OCI-LY7 (cell line): Measurements from ENCODE around the gene MISP3. TPM values are rescaled to one million over a fixed set of nuclear protein-coding genes. Genes with fewer than 3 reads are reported as not detected.

Experiments
- BruUV-seq: library from RNA; stranded (reverse); fragments of 400-500 nt; replicated peaks from 2 replicates; lab custom pipeline; 2021; lab: Mats Ljungman, UMichigan
- CTCF ChIA-PET: fragments of 300-600 bp; sonication (Branson Sonifier 250); formaldehyde crosslinking; loops from one replicate; lab custom pipeline; 2022; ENCODE audit warnings: antibody characterized with exemption; ENCODE audit not compliant: unreplicated experiment; lab: Charles Lee
- POLR2A ChIA-PET: fragments of 300-600 bp; sonication (Branson Sonifier 250); formaldehyde crosslinking; loops from one replicate; lab custom pipeline; 2022; ENCODE audit warnings: antibody characterized with exemption; lab: Charles Lee
- DNase-seq: peaks from one replicate; pipeline ENCODE4 v3.0.0-alpha.2; 2015; ENCODE audit warnings: low spot score
- H2AFZ ChIP-seq: fragments of 200-600 bp; sonication (generic), shearing (Covaris generic); 2 replicates; pipeline ENCODE4 v1.6.1; 2014; ENCODE audit warnings: mild to moderate bottlenecking, antibody characterized with exemption, low read length, moderate library complexity
- H3K27ac ChIP-seq: fragments of 200-600 bp; sonication (generic); 2 replicates; pipeline ENCODE4 v1.5.1; 2014; ENCODE audit warnings: mixed run types, low read depth, mild to moderate bottlenecking, moderate library complexity, low read length, inconsistent platforms; ENCODE audit not compliant: poor library complexity, severe bottlenecking
- H3K36me3 ChIP-seq: fragments of 200-600 bp; sonication (generic); 2 replicates; pipeline ENCODE4 v1.6.1; 2014; ENCODE audit warnings: mild to moderate bottlenecking, antibody characterized with exemption, low read length, moderate library complexity, mixed read lengths; ENCODE audit not compliant: insufficient read depth
- H3K4me1 ChIP-seq: fragments of 200-600 bp; sonication (generic); 2 replicates; pipeline ENCODE4 v1.5.1; 2014; ENCODE audit warnings: mild to moderate bottlenecking, low read length; ENCODE audit not compliant: insufficient read depth, poor library complexity, severe bottlenecking
- H3K4me2 ChIP-seq: fragments of 200-600 bp; sonication (generic); 2 replicates; pipeline ENCODE4 v1.6.1; 2014; ENCODE audit warnings: mild to moderate bottlenecking, low read length
- H3K4me3 ChIP-seq: fragments of 200-600 bp; sonication (generic); 2 replicates; pipeline ENCODE4 v1.5.1; 2014; ENCODE audit warnings: mild to moderate bottlenecking, low read depth, low read length; ENCODE audit not compliant: poor library complexity, severe bottlenecking
- H3K79me2 ChIP-seq: fragments of 200-600 bp; sonication (generic); 2 replicates; pipeline ENCODE4 v1.6.1; 2016; ENCODE audit warnings: low read depth, mild to moderate bottlenecking, low read length, moderate library complexity, mixed read lengths; ENCODE audit not compliant: insufficient read depth
- H3K9me2 ChIP-seq: fragments of 200-600 bp; sonication (generic); 2 replicates; pipeline ENCODE4 v1.6.1; 2016; ENCODE audit warnings: mild to moderate bottlenecking, low read length, mixed read lengths; ENCODE audit not compliant: insufficient read depth
- H3K9me3 ChIP-seq: fragments of 200-600 bp; sonication (generic); 2 replicates; pipeline ENCODE4 v1.6.1; 2014; ENCODE audit warnings: mild to moderate bottlenecking, mixed run types, low read length, mixed read lengths
- H4K20me1 ChIP-seq: fragments of 200-600 bp; sonication (generic); 2 replicates; pipeline ENCODE4 v1.6.1; 2014; ENCODE audit warnings: mild to moderate bottlenecking, antibody characterized with exemption, low read length, moderate library complexity, mixed read lengths; ENCODE audit not compliant: insufficient read depth
- CTCF ChIP-seq: fragments of 200-600 bp; sonication (generic); conservative IDR thresholded peaks from 2 replicates; pipeline ENCODE4 v1.5.1; 2014; ENCODE audit warnings: mild to moderate bottlenecking, antibody characterized with exemption, low read length, moderate library complexity, mixed read lengths
- EZH2phosphoT487 ChIP-seq: fragments of 200-600 bp; sonication (generic); IDR thresholded peaks from 2 replicates; pipeline ENCODE4 v1.6.1; 2018; ENCODE audit warnings: low read depth, borderline replicate concordance, mild to moderate bottlenecking, mixed run types, antibody characterized with exemption, low read length, moderate library complexity, mixed read lengths
- intact Hi-C: fragments of 100-400 bp; cut with micrococcal nuclease; formaldehyde crosslinking; loops from one replicate; pipeline ENCODE4 v1.10.0; 2022; ENCODE audit not compliant: unreplicated experiment
- total RNA-seq, 2 experiments: library from RNA; depleted of rRNA in 1 of 2; stranded (reverse); fragments of >200 nt in 1 of 2; shearing (Covaris generic) in 1 of 2; gene quantifications; 2 replicates each; pipeline ENCODE4 v1.2.3, GENCODE V29; 2014 to 2022

Gene MISP3
- total RNA-seq, 2 experiments from 2014 or later = 3.3 to 3.9 TPM

- Histone ChIP-seq H3K36me3 (no peaks in the 10 kb centered on the region), H3K9me2 (no peaks in the 10 kb centered on the region), H3K4me3 (no peak overlapping the region), H4K20me1 (no peaks in the 10 kb centered on the region), H2AFZ (no peak overlapping the region), H3K79me2 (no peaks in the 10 kb centered on the region), H3K9me3 (no peaks in the 10 kb centered on the region), H3K4me2 (no peak overlapping the region), H3K27ac (no peak overlapping the region), H3K4me1 (peaks cover 6% of the 10 kb centered on the region)
- intact Hi-C loops = no loop called here
- DNase-seq = no peak
- ChIA-PET CTCF (interaction anchor here (1.2 kb wide), 1 partner anchor 17 kb away, joined by 3 read pairs; the partner anchor contains the start of gene MISP3), POLR2A (no interaction called here)
- no peak for TF ChIP-seq EZH2phosphoT487
- TF ChIP-seq CTCF = no peak
- no TSS peak for BruUV-seq
Observed at GRCh38 chr19:14055396-14055795, 17.2 kb upstream of the MISP3 start.

GRCh38 chr19:14056069-14056666 lies 16.4 kb upstream of the MISP3 start:
- Histone ChIP-seq H3K9me3 (no peaks in the 10 kb centered on the region), H4K20me1 (no peaks in the 10 kb centered on the region), H3K9me2 (no peaks in the 10 kb centered on the region), H3K4me2 (no peak overlapping the region), H3K27ac (no peak overlapping the region), H3K4me1 (peaks cover 6% of the 10 kb centered on the region), H3K4me3 (no peak overlapping the region), H2AFZ (no peak overlapping the region), H3K79me2 (no peaks in the 10 kb centered on the region), H3K36me3 (no peaks in the 10 kb centered on the region)
- intact Hi-C loops = no loop called here
- ChIA-PET POLR2A (interaction anchor here (0.5 to 0.6 kb wide), 2 partner anchors 334 to 347 kb away, joined by 5 to 6 read pairs; no protein-coding TSS in a partner anchor), CTCF (interaction anchor here (1.2 kb wide), 1 partner anchor 16 kb away, joined by 3 read pairs; the partner anchor contains the start of gene MISP3)
- no TSS peak for BruUV-seq
- TF ChIP-seq EZH2phosphoT487 (no peak), CTCF (no peak)
- DNase-seq = no peak

GRCh38 chr19:14056741-14057356 lies 15.7 kb upstream of the MISP3 start:
- H3K79me2 ChIP-seq = no peaks in the 10 kb centered on the region
- no peak overlapping the region for H3K27ac ChIP-seq
- H3K4me1 ChIP-seq = peaks cover 6% of the 10 kb centered on the region
- no peak overlapping the region for H3K4me3 ChIP-seq
- no peaks in the 10 kb centered on the region for H3K9me2 ChIP-seq
- ChIA-PET CTCF (interaction anchor here (1.2 kb wide), 1 partner anchor 15 kb away, joined by 3 read pairs; the partner anchor contains the start of gene MISP3), POLR2A (interaction anchor here (0.5 kb wide), 1 partner anchor 349 kb away, joined by 6 read pairs; no protein-coding TSS in a partner anchor)
- no peaks in the 10 kb centered on the region for H3K9me3 ChIP-seq
- H3K36me3 ChIP-seq = no peaks in the 10 kb centered on the region
- TF ChIP-seq EZH2phosphoT487 = no peak
- no peak for TF ChIP-seq CTCF
- no peaks in the 10 kb centered on the region for H4K20me1 ChIP-seq
- no peak overlapping the region for H2AFZ ChIP-seq
- no peak for DNase-seq
- intact Hi-C loops = no loop called here
- H3K4me2 ChIP-seq = no peak overlapping the region
- BruUV-seq = no TSS peak
